Testis (tissue), 3 donors: ENCODE results near the gene PATE4. TPM values are rescaled to one million over a fixed set of nuclear protein-coding genes. Genes with fewer than 3 reads are reported as not detected.

ENCODE experiments used
- DNase-seq: peaks from one replicate; pipeline ENCODE4 v3.0.0-alpha.2; 2019
- H3K27ac ChIP-seq, 2 donors: fragments of 200-600 bp; sonication (generic); one replicate each; pipeline ENCODE4 v1.5.1; 2019
- H3K27me3 ChIP-seq: fragments of 200-600 bp; sonication (generic); one replicate; pipeline ENCODE4 v1.5.1; 2019
- H3K36me3 ChIP-seq: fragments of 200-600 bp; sonication (generic); one replicate; pipeline ENCODE4 v1.5.1; 2017; ENCODE audit warnings: low read depth; ENCODE audit errors: missing control alignments
- H3K4me1 ChIP-seq: fragments of 200-600 bp; sonication (generic); one replicate; pipeline ENCODE4 v1.5.1; 2019
- H3K4me3 ChIP-seq, 2 donors: fragments of 200-600 bp; sonication (generic); one replicate each; pipeline ENCODE4 v1.5.1; 2017 to 2019
- H3K9me3 ChIP-seq: fragments of 200-600 bp; sonication (generic); one replicate; pipeline ENCODE4 v1.5.1; 2017
- CTCF ChIP-seq, 3 experiments: fragments of 450-650 bp in 2 of 3; fragments of 200-600 bp in 1 of 3; sonication (generic) in 1 of 3; IDR thresholded peaks; one replicate each; pipeline ENCODE4 v1.5.1; 2016 to 2019; ENCODE audit warnings: antibody characterized with exemption in 3 of 3, mild to moderate bottlenecking in 2 of 3, moderate library complexity in 1 of 3
- POLR2A ChIP-seq: fragments of 450-650 bp; IDR thresholded peaks from one replicate; pipeline ENCODE4 v1.6.1; 2017; ENCODE audit warnings: antibody characterized with exemption, mild to moderate bottlenecking, moderate library complexity
- WGBS, 2 donors: methylation state at CpG; one replicate each; pipeline ENCODE4 v1.1.5; 2018; 5-methylcytosine and 5-hydroxymethylcytosine counted together
- intact Hi-C: fragments of 100-400 bp; cut with DNase I; formaldehyde crosslinking; loops from one replicate; pipeline ENCODE4 v1.15.1; 2023; ENCODE audit warnings: low total_unique reads
- polyA plus RNA-seq: library from polyadenylated mRNA; stranded (reverse); fragments of 350-450 nt; fragmentation: Illumina TruSeq; extraction: RNeasy Lipid Tissue Mini Kit (QIAGEN cat#74804); gene quantifications from one replicate; pipeline ENCODE4 v1.2.3, GENCODE V29; 2014; ENCODE audit warnings: low read depth, low replicate concordance; ENCODE audit not compliant: insufficient read depth
- total RNA-seq, 2 donors: library from RNA; depleted of rRNA; stranded (reverse); fragments of >200 nt; gene quantifications; one replicate each; pipeline ENCODE4 v1.2.3, GENCODE V29; 2016

Gene PATE4
- total and polyA plus RNA-seq, 3 donors from 2014 or later = 0.73 to 0.79 TPM; not detected in 1

- H3K4me3 ChIP-seq = no peak overlapping the region
- TF ChIP-seq CTCF (IDR thresholded peaks at IDR 0.05) (no peak), POLR2A (no peak)
- intact Hi-C loops = loop anchor here (10.0 kb wide), 1 partner anchor 247 kb away; the partner anchor contains the start of gene CHEK1
- H3K4me1 ChIP-seq = no peaks in the 10 kb centered on the region
- no peak for DNase-seq
- H3K9me3 ChIP-seq = no peaks in the 10 kb centered on the region
- no peak overlapping the region for H3K27ac ChIP-seq
- H3K27me3 ChIP-seq = no peaks in the 10 kb centered on the region
- no peaks in the 10 kb centered on the region for H3K36me3 ChIP-seq
These were observed 39.0 kb downstream of the PATE4 start for GRCh38 chr11:125872138-125872491.

- Histone ChIP-seq H3K9me3 (no peaks in the 10 kb centered on the region), H3K36me3 (no peaks in the 10 kb centered on the region), H3K4me1 (no peaks in the 10 kb centered on the region), H3K27ac (no peak overlapping the region), H3K4me3 (peak overlapping the region in 1 of 2 donors; percentile 24), H3K27me3 (no peaks in the 10 kb centered on the region)
- intact Hi-C loops = loop anchor here (10.0 kb wide), 1 partner anchor 249 kb away; the partner anchor contains the start of gene CHEK1
- WGBS, 2 donors = 53 to 59% methylated on average over 20 of the region's 20 CpGs
- TF ChIP-seq POLR2A (no peak), CTCF (IDR thresholded peaks at IDR 0.05) (no peak)
- no peak for DNase-seq
These were observed 40.9 kb downstream of the PATE4 start for GRCh38 chr11:125873881-125874555.

- 10 to 11% methylated on average over 8 of the region's 8 CpGs for WGBS, 2 donors
These were observed 41.5 kb downstream of the PATE4 start for GRCh38 chr11:125874556-125875124.

GRCh38 chr11:125881291-125881690, 48.2 kb downstream of the PATE4 start:
- no peaks in the 10 kb centered on the region for H3K4me1 ChIP-seq
- intact Hi-C loops = no loop called here
- H3K4me3 ChIP-seq = no peak overlapping the region

More at GRCh38 chr11:125874556-125875124, 41.5 kb downstream of the PATE4 start:
- Histone ChIP-seq H3K4me3 (no peak overlapping the region), H3K4me1 (no peaks in the 10 kb centered on the region), H3K27ac (no peak overlapping the region), H3K27me3 (no peaks in the 10 kb centered on the region), H3K9me3 (no peaks in the 10 kb centered on the region), H3K36me3 (no peaks in the 10 kb centered on the region)
- peak; percentile 78 for DNase-seq
- intact Hi-C loops = loop anchor here (10.0 kb wide), 1 partner anchor 250 kb away; the partner anchor contains the start of gene CHEK1
- no peak for TF ChIP-seq POLR2A
- peak; percentile 34 to 71 (median 66) for TF ChIP-seq CTCF (IDR thresholded peaks at IDR 0.05)

More at GRCh38 chr11:125881291-125881690, 48.2 kb downstream of the PATE4 start:
- Histone ChIP-seq H3K9me3 (no peaks in the 10 kb centered on the region), H3K27me3 (no peaks in the 10 kb centered on the region), H3K27ac (no peak overlapping the region), H3K36me3 (no peaks in the 10 kb centered on the region)
- no peak for DNase-seq
- WGBS, 2 donors = 74 to 78% methylated on average over 1 of the region's 1 CpG
- TF ChIP-seq POLR2A (no peak), CTCF (IDR thresholded peaks at IDR 0.05) (no peak)
